ENCODE data around the gene HAAO. TPM values are rescaled to one million over a fixed set of nuclear protein-coding genes. Genes with fewer than 3 reads are reported as not detected.

Gene HAAO
- total and polyA plus RNA-seq, 2 of the 13 experiments (the other 11 are each of a cell fraction or from before 2014, with no cell fraction given) = 36.1 to 42.7 TPM

DNA sequence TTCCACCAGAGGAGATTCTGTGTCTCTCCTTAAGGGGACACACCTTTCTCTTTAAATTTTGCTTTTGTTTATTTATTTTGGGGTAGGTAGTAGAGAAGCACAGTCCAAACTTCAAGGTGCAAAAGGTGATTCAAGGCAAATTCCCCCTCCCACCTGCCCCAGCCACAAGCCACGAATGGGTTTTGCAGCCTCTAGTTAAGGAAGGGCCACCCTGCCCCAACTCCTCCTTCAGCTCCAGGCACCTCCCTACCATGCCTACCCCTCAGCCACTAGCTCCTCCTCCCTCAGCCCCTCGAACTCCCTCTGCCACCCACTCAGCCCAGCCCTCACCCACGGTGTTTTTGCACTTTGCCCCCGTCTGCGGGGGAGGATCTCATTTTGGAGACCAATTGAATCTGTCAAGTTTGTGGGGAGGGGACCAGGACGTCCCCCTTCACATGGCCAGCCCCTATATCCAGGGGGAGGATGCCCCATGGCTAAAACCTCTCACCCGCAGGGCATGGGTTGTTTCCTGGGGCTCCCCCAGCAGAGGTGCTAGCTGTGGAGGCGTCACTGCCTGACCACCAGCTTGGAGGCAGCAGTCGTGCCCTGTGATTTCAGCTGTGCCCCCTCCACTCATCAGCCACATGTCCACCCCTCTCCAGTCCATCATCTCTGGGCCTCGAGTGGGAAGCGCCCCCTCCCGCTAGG, 4.5 kb downstream of the HAAO start (continued):
- TF ChIP-seq ZNF280D (CRISPR knock-in tag; IDR thresholded peaks at IDR 0.05) (no peak), FOSL2 (CRISPR knock-in tag; IDR thresholded peaks at IDR 0.05) (no peak), CBX2 (IDR thresholded peaks at IDR 0.05; ENCODE audit: low read depth, low read length) (no peak), CBX2 (CRISPR knock-in tag; IDR thresholded peaks at IDR 0.05; ENCODE audit: low read depth) (no peak), POLR2AphosphoS5 (IDR thresholded peaks at IDR 0.05; ENCODE audit: low read depth, low read length) (no peak), LCORL (IDR thresholded peaks at IDR 0.05) (peak; percentile 69; the same call in 1 of the 2 replicates), LCORL (CRISPR knock-in tag; IDR thresholded peaks at IDR 0.05) (peak; percentile 96), RXRB (CRISPR knock-in tag; IDR thresholded peaks at IDR 0.05; ENCODE audit: borderline replicate concordance) (peak; percentile 67; the same call in 1 of the 2 replicates), ZNF503 (CRISPR knock-in tag; IDR thresholded peaks at IDR 0.05) (0 out of 2 replicates have a peak, but pooled peaks have one; percentile 26), ZNF326 (CRISPR knock-in tag; IDR thresholded peaks at IDR 0.05; ENCODE audit: borderline replicate concordance) (no peak), ZNF704 (CRISPR knock-in tag; IDR thresholded peaks at IDR 0.05; ENCODE audit: borderline replicate concordance) (no peak), PTBP1 (IDR thresholded peaks at IDR 0.05; ENCODE audit: low read depth, low read length, poor library complexity, severe bottlenecking) (no peak), IRF1 (CRISPR knock-in tag; IDR thresholded peaks at IDR 0.05; ENCODE audit: low read depth) (no peak), GLI4 (CRISPR knock-in tag; IDR thresholded peaks at IDR 0.05; ENCODE audit: borderline replicate concordance) (no peak), ZNF232 (CRISPR knock-in tag; IDR thresholded peaks at IDR 0.05; ENCODE audit: borderline replicate concordance) (no peak), KLF11 (CRISPR knock-in tag; IDR thresholded peaks at IDR 0.05) (no peak), U2AF1 (optimal IDR thresholded peaks at IDR 0.05; ENCODE audit: low read depth, low read length) (no peak), CBX5 (CRISPR knock-in tag; IDR thresholded peaks at IDR 0.05; ENCODE audit: borderline replicate concordance) (no peak), NFKB2 (CRISPR knock-in tag; IDR thresholded peaks at IDR 0.05; ENCODE audit: borderline replicate concordance) (no peak; the same call in 1 of the 2 replicates)
- TF ChIP-seq, protein P1, sequence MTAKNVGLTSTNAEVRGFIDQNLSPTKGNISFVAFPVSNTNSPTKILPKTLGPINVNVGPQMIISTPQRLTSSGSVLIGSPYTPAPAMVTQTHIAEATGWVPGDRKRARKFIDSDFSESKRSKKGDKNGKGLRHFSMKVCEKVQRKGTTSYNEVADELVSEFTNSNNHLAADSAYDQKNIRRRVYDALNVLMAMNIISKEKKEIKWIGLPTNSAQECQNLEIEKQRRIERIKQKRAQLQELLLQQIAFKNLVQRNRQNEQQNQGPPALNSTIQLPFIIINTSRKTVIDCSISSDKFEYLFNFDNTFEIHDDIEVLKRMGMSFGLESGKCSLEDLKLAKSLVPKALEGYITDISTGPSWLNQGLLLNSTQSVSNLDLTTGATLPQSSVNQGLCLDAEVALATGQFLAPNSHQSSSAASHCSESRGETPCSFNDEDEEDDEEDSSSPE (CRISPR knock-in tag; IDR thresholded peaks at IDR 0.05) = 0 out of 2 replicates have a peak, but pooled peaks have one; percentile 7
- TF ChIP-seq, protein P2, sequence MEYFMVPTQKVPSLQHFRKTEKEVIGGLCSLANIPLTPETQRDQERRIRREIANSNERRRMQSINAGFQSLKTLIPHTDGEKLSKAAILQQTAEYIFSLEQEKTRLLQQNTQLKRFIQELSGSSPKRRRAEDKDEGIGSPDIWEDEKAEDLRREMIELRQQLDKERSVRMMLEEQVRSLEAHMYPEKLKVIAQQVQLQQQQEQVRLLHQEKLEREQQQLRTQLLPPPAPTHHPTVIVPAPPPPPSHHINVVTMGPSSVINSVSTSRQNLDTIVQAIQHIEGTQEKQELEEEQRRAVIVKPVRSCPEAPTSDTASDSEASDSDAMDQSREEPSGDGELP (IDR thresholded peaks at IDR 0.05; ENCODE audit: borderline replicate concordance, low read depth) = no peak
